Effector memory CD4-positive, alpha-beta T cell (primary cell): ENCODE data around the gene TCERG1L.

ENCODE experiments used
- DNase-seq, 3 donors: peaks; one replicate each; pipeline ENCODE4 v3.0.0-alpha.2; 2020
- H3K27ac ChIP-seq: 2 replicates; pipeline ENCODE4 v1.7.0; 2013; ENCODE audit warnings: mild to moderate bottlenecking, low read length, moderate library complexity; ENCODE audit not compliant: insufficient read depth, poor library complexity, severe bottlenecking
- H3K27me3 ChIP-seq: replicated peaks from 2 replicates; pipeline ENCODE4 v1.7.0; 2013; ENCODE audit warnings: mild to moderate bottlenecking, low read length; ENCODE audit not compliant: insufficient read depth, control insufficient read depth, poor library complexity, severe bottlenecking
- H3K36me3 ChIP-seq: 2 replicates; pipeline ENCODE4 v1.7.0; 2013; ENCODE audit warnings: mild to moderate bottlenecking, low read length, moderate library complexity; ENCODE audit not compliant: control insufficient read depth, insufficient read depth
- H3K4me1 ChIP-seq: 2 replicates; pipeline ENCODE4 v1.7.0; 2013; ENCODE audit warnings: low read length, mild to moderate bottlenecking; ENCODE audit not compliant: control insufficient read depth, insufficient read depth, poor library complexity, severe bottlenecking
- H3K4me3 ChIP-seq: 2 replicates; pipeline ENCODE4 v1.7.0; 2013; ENCODE audit warnings: low read length, low read depth, mild to moderate bottlenecking; ENCODE audit not compliant: insufficient read depth, poor library complexity, severe bottlenecking
- H3K9me3 ChIP-seq: 2 replicates; pipeline ENCODE4 v1.7.0; 2013; ENCODE audit warnings: mild to moderate bottlenecking, low read length, moderate library complexity; ENCODE audit not compliant: control insufficient read depth

Gene TCERG1L

GRCh38 chr10:131213741-131214505 is 97.6 kb downstream of the TCERG1L start:
- no peak for DNase-seq
- no peaks in the 10 kb centered on the region for H3K36me3 ChIP-seq
- no peaks in the 10 kb centered on the region for H3K9me3 ChIP-seq
- H3K4me1 ChIP-seq: no peaks in the 10 kb centered on the region
- H3K27ac ChIP-seq: no peak overlapping the region
- no peak overlapping the region for H3K4me3 ChIP-seq
- no peaks in the 10 kb centered on the region for H3K27me3 ChIP-seq

- no peak for DNase-seq
- Histone ChIP-seq H3K27ac (no peak overlapping the region), H3K4me3 (no peak overlapping the region), H3K36me3 (no peaks in the 10 kb centered on the region), H3K4me1 (no peaks in the 10 kb centered on the region), H3K27me3 (no peaks in the 10 kb centered on the region), H3K9me3 (no peaks in the 10 kb centered on the region)
These were observed 98.7 kb downstream of the TCERG1L start for GRCh38 chr10:131212763-131213325.

- no peaks in the 10 kb centered on the region for H3K4me1 ChIP-seq
- H3K9me3 ChIP-seq: no peaks in the 10 kb centered on the region
- no peak overlapping the region for H3K4me3 ChIP-seq
- H3K36me3 ChIP-seq: no peaks in the 10 kb centered on the region
- H3K27ac ChIP-seq: no peak overlapping the region
- DNase-seq: no peak
- H3K27me3 ChIP-seq: no peaks in the 10 kb centered on the region
These were observed 99.4 kb downstream of the TCERG1L start for GRCh38 chr10:131211965-131212619.

DNA sequence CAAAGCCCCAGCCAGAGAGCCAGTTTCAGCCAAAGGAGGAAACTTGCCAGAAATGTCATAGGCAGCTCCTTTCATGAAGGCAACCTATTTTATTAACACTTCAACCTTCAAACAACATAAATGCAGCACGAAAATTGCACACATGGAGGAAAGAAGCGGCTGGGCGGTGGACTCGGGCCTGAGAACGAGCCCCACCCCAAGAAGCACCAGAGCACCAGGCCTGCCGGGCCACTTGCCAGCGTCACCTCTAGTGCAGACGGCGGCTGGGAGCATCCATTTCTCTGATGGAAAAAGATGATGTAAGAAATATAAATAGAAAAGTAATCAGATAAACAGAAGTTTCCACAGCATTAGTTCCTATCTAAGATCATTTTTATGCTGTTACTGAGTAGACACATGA is 100.0 kb downstream of the TCERG1L start:
- H3K9me3 ChIP-seq: no peaks in the 10 kb centered on the region
- DNase-seq: no peak
- no peak overlapping the region for H3K4me3 ChIP-seq
- no peaks in the 10 kb centered on the region for H3K27me3 ChIP-seq
- no peaks in the 10 kb centered on the region for H3K4me1 ChIP-seq
- H3K36me3 ChIP-seq: no peaks in the 10 kb centered on the region
- H3K27ac ChIP-seq: no peak overlapping the region

DNA sequence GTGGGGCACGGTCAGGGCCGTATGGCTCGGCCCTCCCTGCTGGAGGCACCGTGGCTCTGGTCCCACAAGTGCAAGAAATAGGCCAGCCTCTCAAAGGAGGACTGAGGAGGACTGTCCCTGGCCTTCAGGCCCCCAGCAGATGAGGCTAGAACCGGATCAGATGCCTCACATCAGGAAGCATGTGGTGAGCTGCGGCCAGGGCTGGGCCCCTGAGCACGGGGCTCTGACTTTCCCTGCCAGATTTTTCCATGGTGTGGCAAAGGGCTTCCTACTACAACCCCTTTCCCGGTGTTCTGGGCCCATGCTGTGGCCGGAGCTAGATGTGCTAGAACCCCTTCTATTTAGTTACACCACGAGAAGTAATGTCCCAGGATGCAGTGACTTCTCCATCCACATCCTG is 100.4 kb downstream of the TCERG1L start:
- no peaks in the 10 kb centered on the region for H3K4me1 ChIP-seq
- no peak overlapping the region for H3K27ac ChIP-seq
- no peak overlapping the region for H3K4me3 ChIP-seq
- H3K36me3 ChIP-seq: no peaks in the 10 kb centered on the region
- no peak for DNase-seq
- no peaks in the 10 kb centered on the region for H3K9me3 ChIP-seq
- H3K27me3 ChIP-seq: no peaks in the 10 kb centered on the region

GRCh38 chr10:131210181-131210580 is 101.3 kb downstream of the TCERG1L start:
- Histone ChIP-seq H3K27me3 (no peaks in the 10 kb centered on the region), H3K27ac (no peak overlapping the region), H3K9me3 (no peaks in the 10 kb centered on the region), H3K4me1 (no peaks in the 10 kb centered on the region), H3K4me3 (no peak overlapping the region), H3K36me3 (no peaks in the 10 kb centered on the region)
- DNase-seq: no peak

GRCh38 chr10:131207584-131208532 is 103.7 kb downstream of the TCERG1L start:
- DNase-seq: no peak
- no peaks in the 10 kb centered on the region for H3K36me3 ChIP-seq
- no peaks in the 10 kb centered on the region for H3K9me3 ChIP-seq
- H3K27me3 ChIP-seq: no peaks in the 10 kb centered on the region
- no peaks in the 10 kb centered on the region for H3K4me1 ChIP-seq
- H3K27ac ChIP-seq: no peak overlapping the region
- no peak overlapping the region for H3K4me3 ChIP-seq

DNA sequence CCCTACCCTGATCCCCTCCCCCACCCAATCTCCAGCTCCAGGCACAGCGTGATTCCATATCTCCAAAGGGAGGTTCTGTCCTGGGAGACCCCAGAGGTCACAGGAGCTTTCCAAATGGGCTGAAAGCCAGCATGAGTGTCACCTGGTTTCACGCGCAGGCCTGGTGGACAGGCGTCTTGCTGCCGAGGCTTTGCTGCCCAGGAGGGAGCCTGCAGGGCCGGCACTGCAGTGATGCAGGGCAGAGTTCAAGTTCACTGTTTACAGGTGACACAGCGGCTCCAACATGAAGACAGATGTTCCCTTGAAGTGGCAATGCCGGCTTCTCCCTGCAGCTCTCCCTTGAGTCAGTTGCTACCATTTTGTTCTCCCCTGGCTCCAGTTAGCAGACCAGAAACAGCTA is 104.3 kb downstream of the TCERG1L start:
- no peaks in the 10 kb centered on the region for H3K9me3 ChIP-seq
- H3K36me3 ChIP-seq: no peaks in the 10 kb centered on the region
- no peak for DNase-seq
- H3K27ac ChIP-seq: no peak overlapping the region
- no peaks in the 10 kb centered on the region for H3K27me3 ChIP-seq
- H3K4me1 ChIP-seq: no peaks in the 10 kb centered on the region
- no peak overlapping the region for H3K4me3 ChIP-seq

DNA sequence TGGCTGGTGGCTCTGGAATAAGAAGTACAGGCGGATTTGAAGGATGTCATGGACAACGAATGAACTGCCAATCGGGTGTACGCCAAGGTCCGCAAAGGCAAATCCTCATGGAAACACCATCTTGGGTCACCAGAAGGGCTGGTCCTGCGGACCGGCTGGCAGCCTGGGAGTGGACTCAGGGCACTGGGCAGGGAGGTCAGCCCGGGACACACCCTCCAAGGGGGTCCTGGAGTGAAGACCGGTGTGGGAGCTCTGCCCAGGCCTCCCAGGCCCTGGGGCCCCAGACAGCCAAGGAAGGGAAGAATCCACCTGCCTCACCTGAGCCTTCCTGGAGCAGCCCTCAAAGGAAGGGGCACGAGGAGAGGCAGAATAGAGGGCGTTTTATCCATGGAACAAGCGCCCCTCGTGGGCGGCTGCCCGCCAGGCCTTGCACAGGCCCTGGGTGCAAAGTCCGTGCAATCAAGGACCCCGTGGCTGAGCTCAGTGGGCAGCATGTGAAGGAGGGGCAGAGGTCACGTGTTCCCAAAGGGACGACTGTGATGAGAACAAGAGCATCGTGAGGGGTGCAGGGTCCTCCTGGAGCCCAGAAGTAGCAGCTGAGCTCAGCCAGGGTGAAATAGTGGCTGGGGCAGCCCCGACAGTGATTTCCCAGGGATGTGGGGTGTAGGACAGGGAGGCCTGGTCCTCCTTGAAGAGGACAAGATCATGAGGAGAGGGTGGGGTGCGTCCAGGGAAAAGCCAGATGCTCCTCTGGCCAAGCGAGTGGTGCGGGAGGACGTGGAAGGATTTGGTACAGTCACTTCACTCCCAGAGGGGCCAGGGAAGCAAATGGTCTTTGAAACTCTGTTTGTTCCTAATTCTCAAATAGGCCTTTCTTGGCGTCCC is 105.2 kb downstream of the TCERG1L start:
- no peak for DNase-seq
- no peak overlapping the region for H3K27ac ChIP-seq

More for the DNA sequence above, 105.2 kb downstream of the TCERG1L start:
- H3K27me3 ChIP-seq: no peaks in the 10 kb centered on the region
- no peak overlapping the region for H3K4me3 ChIP-seq
- H3K36me3 ChIP-seq: no peaks in the 10 kb centered on the region
- no peaks in the 10 kb centered on the region for H3K4me1 ChIP-seq
- H3K9me3 ChIP-seq: no peaks in the 10 kb centered on the region
